ENCODE data around the gene ABCA13.

DNA sequence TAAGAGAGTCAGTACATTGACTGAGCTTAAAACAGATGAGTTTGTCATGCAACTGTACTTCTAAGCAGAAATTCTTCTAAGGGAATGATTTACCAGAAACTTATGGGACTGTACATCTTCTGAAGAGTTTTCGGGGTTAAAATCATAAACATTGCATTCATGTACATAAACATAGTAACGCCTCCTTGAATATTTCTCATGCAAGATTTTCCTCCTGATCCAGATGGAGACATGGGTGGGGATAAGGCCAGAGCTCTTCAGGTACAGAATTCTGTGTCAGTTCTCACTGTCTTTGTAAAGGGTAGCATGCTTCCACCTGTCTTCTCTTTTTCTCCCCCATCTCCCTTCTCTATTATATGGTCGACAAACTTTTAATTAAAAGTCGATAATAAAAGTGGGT is 335.3 kb downstream of the ABCA13 start:
- TF ChIP-seq EZH2 (IDR thresholded peaks at IDR 0.05; ENCODE audit: insufficient read depth, poor library complexity, severe bottlenecking) (no peak), EZH2phosphoT487 (IDR thresholded peaks at IDR 0.05; ENCODE audit: insufficient read depth, low read depth) (no peak)

All from GM23248 (cell line).